ENCODE results near the gene SMIM21. TPM values are rescaled to one million over a fixed set of nuclear protein-coding genes. Genes with fewer than 3 reads are reported as not detected.

Gene SMIM21
- total RNA-seq: not detected
- not detected for polyA plus RNA-seq (ENCODE audit: insufficient read length in 6 of 6)
- long read RNA-seq, donor 1: 0 reads
- long read RNA-seq, donor 2: 0 reads
- long read RNA-seq, donor 3: 0 reads
- long read RNA-seq, donor 4: 0 reads
- long read RNA-seq, donor 5: 0 reads
- long read RNA-seq, donor 6: 0 reads
- long read RNA-seq, donor 7: 0 reads
- long read RNA-seq, donor 8: 0 reads
- long read RNA-seq, donor 9: 0 reads
- long read RNA-seq, donor 10: 0 reads
- long read RNA-seq, donor 11: 0 reads
- long read RNA-seq, donor 12: 0 reads

DNA sequence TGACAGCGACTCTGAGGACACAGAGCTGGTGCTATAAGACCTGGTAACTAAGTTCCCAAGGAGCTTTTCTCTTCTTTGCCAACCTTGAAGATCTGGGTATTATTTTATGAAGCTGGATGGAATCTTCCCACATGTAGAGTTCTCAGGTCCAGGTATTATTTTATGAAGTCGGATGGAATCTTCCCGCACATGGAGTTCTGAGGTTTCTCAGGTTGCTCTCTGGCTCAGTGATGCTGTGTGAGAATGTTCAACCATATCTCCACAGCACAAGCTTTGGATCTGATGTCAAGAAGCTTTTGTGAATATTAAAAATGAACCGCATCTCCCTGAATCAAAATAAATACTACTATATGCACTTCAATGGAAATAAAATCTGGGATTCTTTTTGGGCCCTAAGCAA lies at the start of gene SMIM21:
Gene SMIM21 (minus strand): TSS at position 101 of the 400 bp plus-strand sequence. CDS start 140 bp downstream, outside the sequence.
- TF ChIP-seq, protein P1, sequence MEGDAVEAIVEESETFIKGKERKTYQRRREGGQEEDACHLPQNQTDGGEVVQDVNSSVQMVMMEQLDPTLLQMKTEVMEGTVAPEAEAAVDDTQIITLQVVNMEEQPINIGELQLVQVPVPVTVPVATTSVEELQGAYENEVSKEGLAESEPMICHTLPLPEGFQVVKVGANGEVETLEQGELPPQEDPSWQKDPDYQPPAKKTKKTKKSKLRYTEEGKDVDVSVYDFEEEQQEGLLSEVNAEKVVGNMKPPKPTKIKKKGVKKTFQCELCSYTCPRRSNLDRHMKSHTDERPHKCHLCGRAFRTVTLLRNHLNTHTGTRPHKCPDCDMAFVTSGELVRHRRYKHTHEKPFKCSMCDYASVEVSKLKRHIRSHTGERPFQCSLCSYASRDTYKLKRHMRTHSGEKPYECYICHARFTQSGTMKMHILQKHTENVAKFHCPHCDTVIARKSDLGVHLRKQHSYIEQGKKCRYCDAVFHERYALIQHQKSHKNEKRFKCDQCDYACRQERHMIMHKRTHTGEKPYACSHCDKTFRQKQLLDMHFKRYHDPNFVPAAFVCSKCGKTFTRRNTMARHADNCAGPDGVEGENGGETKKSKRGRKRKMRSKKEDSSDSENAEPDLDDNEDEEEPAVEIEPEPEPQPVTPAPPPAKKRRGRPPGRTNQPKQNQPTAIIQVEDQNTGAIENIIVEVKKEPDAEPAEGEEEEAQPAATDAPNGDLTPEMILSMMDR (IDR thresholded peaks at IDR 0.05): no peak
- H3K9me3 ChIP-seq: no peaks in the 10 kb centered on the region
- ATAC-seq (no peak), DNase-seq (no peak)
- intact Hi-C loops (cut with DNase I): no loop called here
- H3K27me3 ChIP-seq: no peaks in the 10 kb centered on the region
- H3K4me1 ChIP-seq: no peaks in the 10 kb centered on the region
- no peak within 1 kb of the TSS for H3K4me3 ChIP-seq
- no peaks in the 10 kb centered on the region for H3K36me3 ChIP-seq
- H3K27ac ChIP-seq: no peak within 1 kb of the TSS

DNA sequence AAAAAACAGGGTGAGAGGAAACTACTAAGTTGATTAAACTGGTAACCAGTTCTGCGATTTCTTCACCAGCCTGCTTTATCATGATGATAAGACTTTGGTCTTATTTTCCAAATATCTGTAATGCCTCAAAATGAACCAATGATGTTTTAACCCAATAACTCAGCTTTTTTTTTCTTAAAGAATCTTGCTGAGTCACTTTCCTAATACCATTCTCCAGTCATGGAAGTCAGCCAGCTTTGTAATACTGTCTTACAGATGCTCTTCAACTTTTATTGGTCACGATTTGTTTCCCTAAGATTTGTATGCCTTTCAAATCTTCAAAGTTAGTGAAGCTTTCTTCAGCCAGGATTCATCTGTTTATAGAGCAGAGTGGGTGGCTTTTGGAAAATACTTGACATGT lies 47.7 kb upstream of the SMIM21 start:
- DNase-seq (no peak), ATAC-seq (no peak)
- H3K9me3 ChIP-seq: no peaks in the 10 kb centered on the region
- intact Hi-C loops (cut with DNase I): no loop called here
- no peak overlapping the region for H3K4me3 ChIP-seq
- H3K27me3 ChIP-seq: no peaks in the 10 kb centered on the region
- no peaks in the 10 kb centered on the region for H3K4me1 ChIP-seq
- H3K36me3 ChIP-seq: no peaks in the 10 kb centered on the region
- H3K27ac ChIP-seq: no peak overlapping the region
- TF ChIP-seq, protein P1 (IDR thresholded peaks at IDR 0.05): no peak

DNA sequence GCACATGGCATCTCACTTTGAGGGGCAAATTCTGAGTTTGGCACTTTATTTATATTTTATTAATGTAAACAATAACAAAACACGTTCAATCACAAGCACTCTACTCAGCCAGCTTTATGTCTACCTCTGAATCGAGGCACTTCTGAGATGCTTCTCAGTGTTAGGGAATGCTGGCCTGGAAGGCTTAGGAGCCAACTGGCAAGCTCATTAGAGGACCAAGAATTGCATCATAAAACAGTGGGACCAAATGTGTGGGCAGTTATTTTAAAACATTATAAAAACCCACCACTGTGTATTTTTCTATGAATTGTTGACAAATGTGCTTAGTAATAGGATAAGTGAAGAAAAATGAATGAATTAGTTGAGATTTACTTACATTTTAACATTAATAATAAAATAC lies 46.8 kb upstream of the SMIM21 start:
- intact Hi-C loops (cut with DNase I): no loop called here

DNA sequence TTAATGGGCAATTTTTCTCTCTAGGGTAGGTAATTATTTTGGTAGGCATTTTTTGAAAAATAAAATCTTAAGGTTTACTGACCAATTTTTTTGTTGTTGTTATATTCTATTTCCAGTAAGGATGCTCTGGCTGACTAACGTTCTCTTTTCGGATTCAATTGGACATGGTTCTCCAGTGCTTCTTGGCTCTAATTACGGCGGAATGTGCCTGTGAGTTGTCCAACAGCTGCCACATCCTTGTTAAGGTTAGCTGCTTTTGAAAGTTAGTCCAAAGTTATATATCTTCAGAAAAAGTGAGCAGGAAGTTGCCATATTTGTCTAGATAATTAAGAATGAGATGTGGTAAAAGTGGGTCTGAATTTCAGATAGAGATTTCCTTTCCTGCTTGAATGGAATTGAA lies 45.8 kb upstream of the SMIM21 start:
- TF ChIP-seq, protein P1 (IDR thresholded peaks at IDR 0.05): no peak
- Histone ChIP-seq H3K4me1 (no peaks in the 10 kb centered on the region), H3K36me3 (no peaks in the 10 kb centered on the region), H3K9me3 (no peaks in the 10 kb centered on the region), H3K27ac (no peak overlapping the region), H3K27me3 (no peaks in the 10 kb centered on the region), H3K4me3 (no peak overlapping the region)
- ATAC-seq (no peak), DNase-seq (no peak)
- intact Hi-C loops (cut with DNase I): no loop called here

More for the DNA sequence above, 46.8 kb upstream of the SMIM21 start:
- TF ChIP-seq, protein P1 (IDR thresholded peaks at IDR 0.05): no peak
- no peak for ATAC-seq
- no peaks in the 10 kb centered on the region for H3K27me3 ChIP-seq
- no peak overlapping the region for H3K27ac ChIP-seq
- H3K9me3 ChIP-seq: no peaks in the 10 kb centered on the region
- H3K4me1 ChIP-seq: no peaks in the 10 kb centered on the region
- H3K4me3 ChIP-seq: no peak overlapping the region
- DNase-seq: no peak
- H3K36me3 ChIP-seq: no peaks in the 10 kb centered on the region

DNA sequence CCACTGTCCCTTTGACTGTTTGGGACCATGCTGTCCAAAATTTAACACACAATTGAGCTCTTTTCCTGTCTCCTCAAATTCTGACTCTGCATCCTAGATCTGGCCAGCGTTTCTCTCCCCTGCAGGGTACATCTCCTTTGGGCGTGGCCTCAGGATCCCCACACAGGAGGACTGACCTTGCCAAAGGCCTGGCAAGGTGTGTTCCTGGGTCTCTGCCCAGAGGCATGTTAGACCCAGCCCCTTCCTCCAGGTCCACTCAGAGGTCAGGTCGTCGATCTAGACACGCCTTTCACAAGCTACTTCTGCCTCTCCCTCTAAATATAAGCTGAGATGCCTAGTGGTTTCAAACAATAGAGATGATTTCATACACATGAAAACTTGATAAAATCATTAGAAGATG lies 45.4 kb upstream of the SMIM21 start:
- Histone ChIP-seq H3K9me3 (no peaks in the 10 kb centered on the region), H3K36me3 (no peaks in the 10 kb centered on the region), H3K27me3 (no peaks in the 10 kb centered on the region), H3K4me1 (no peaks in the 10 kb centered on the region), H3K4me3 (no peak overlapping the region), H3K27ac (no peak overlapping the region)
- intact Hi-C loops (cut with DNase I): no loop called here
- ATAC-seq (no peak), DNase-seq (no peak)
- TF ChIP-seq, protein P1 (IDR thresholded peaks at IDR 0.05): no peak

Data from left lung (tissue), 14 donors.